WTC11 (cell line): ENCODE measurements around the gene TMTC1. TPM values are rescaled to one million over a fixed set of nuclear protein-coding genes. Genes with fewer than 3 reads are reported as not detected.

ENCODE experiments used
- ATAC-seq: fragments of 200-7000 bp; cut with Tn5 transposase; 2 replicates; pipeline ENCODE4 v1.10.0; 2021; ENCODE audit warnings: mild to moderate bottlenecking, moderate library complexity
- CTCF ChIA-PET: fragments of 300-600 bp; sonication (Branson Sonifier 250); formaldehyde crosslinking; loops from one replicate; lab custom pipeline; 2021; ENCODE audit warnings: antibody characterized with exemption; lab: Charles Lee
- POLR2A ChIA-PET: fragments of 350-600 bp; sonication (Branson Sonifier 250); formaldehyde crosslinking; loops from one replicate; lab custom pipeline; 2021; ENCODE audit warnings: antibody characterized with exemption; lab: Charles Lee
- DNase-seq: peaks from one replicate; pipeline ENCODE4 v3.0.0; 2021; ENCODE audit warnings: low spot score
- H3K27ac Mint-ChIP-seq: 2 replicates; pipeline ENCODE4 v1.8.0; 2021; ENCODE audit warnings: mixed read lengths
- H3K27me3 Mint-ChIP-seq: 2 replicates; pipeline ENCODE4 v1.8.0; 2021; ENCODE audit warnings: low read depth, mild to moderate bottlenecking, moderate library complexity, mixed read lengths
- H3K36me3 Mint-ChIP-seq: 2 replicates; pipeline ENCODE4 v1.8.0; 2021; ENCODE audit warnings: mixed read lengths
- H3K4me1 Mint-ChIP-seq: 2 replicates; pipeline ENCODE4 v1.8.0; 2022; ENCODE audit warnings: mixed read lengths
- H3K4me3 Mint-ChIP-seq: 2 replicates; pipeline ENCODE4 v1.8.0; 2021; ENCODE audit warnings: mild to moderate bottlenecking, moderate library complexity, mixed read lengths
- H3K9me3 Mint-ChIP-seq: 2 replicates; pipeline ENCODE4 v1.8.0; 2021; ENCODE audit warnings: mixed read lengths
- AFF4 ChIP-seq: sonication (generic); formaldehyde crosslinking; IDR thresholded peaks from 2 replicates; pipeline ENCODE4 v1.8.1; 2023; ENCODE audit warnings: mild to moderate bottlenecking, missing genetic modification reagents, borderline replicate concordance
- ARID4B ChIP-seq: sonication (generic); formaldehyde crosslinking; IDR thresholded peaks from 2 replicates; pipeline ENCODE4 v1.8.0; 2023; ENCODE audit warnings: missing genetic modification reagents, mild to moderate bottlenecking, borderline replicate concordance
- CREB1 ChIP-seq: sonication (generic); formaldehyde crosslinking; IDR thresholded peaks from 2 replicates; pipeline ENCODE4 v1.8.0; 2023; ENCODE audit warnings: mild to moderate bottlenecking, missing genetic modification reagents
- ERG ChIP-seq: fragments of 250-450 bp; sonication (Bioruptor Pico); IDR thresholded peaks from 2 replicates; pipeline ENCODE4 v1.8.0; 2021; ENCODE audit warnings: mild to moderate bottlenecking
- ETV6 ChIP-seq: sonication (generic); formaldehyde crosslinking; IDR thresholded peaks from 2 replicates; pipeline ENCODE4 v1.8.1; 2022; ENCODE audit warnings: mild to moderate bottlenecking, missing genetic modification reagents
- GABPB1 ChIP-seq: sonication (generic); formaldehyde crosslinking; IDR thresholded peaks from 2 replicates; pipeline ENCODE4 v1.8.1; 2023; ENCODE audit warnings: mild to moderate bottlenecking, missing genetic modification reagents
- HMGXB4 ChIP-seq: sonication (generic); formaldehyde crosslinking; IDR thresholded peaks from 2 replicates; pipeline ENCODE4 v1.8.1; 2023; ENCODE audit warnings: mild to moderate bottlenecking, moderate library complexity, missing genetic modification reagents
- JAZF1 ChIP-seq: fragments of 250-450 bp; sonication (Bioruptor Pico); IDR thresholded peaks from 2 replicates; pipeline ENCODE4 v1.9.0; 2021; ENCODE audit warnings: moderate library complexity, mild to moderate bottlenecking, inconsistent platforms
- NFE2L1 ChIP-seq: sonication (generic); formaldehyde crosslinking; IDR thresholded peaks from 2 replicates; pipeline ENCODE4 v1.8.1; 2023; ENCODE audit warnings: missing genetic modification reagents
- PREB ChIP-seq: sonication (generic); formaldehyde crosslinking; IDR thresholded peaks from 2 replicates; pipeline ENCODE4 v1.8.1; 2022; ENCODE audit warnings: mild to moderate bottlenecking, missing genetic modification reagents, moderate library complexity, borderline replicate concordance
- TP53 ChIP-seq: sonication (generic); formaldehyde crosslinking; IDR thresholded peaks from 2 replicates; pipeline ENCODE4 v1.8.1; 2023; ENCODE audit warnings: mild to moderate bottlenecking, missing genetic modification reagents
- ZBTB43 ChIP-seq: sonication (generic); formaldehyde crosslinking; IDR thresholded peaks from 2 replicates; pipeline ENCODE4 v1.8.1; 2023; ENCODE audit warnings: mild to moderate bottlenecking, missing genetic modification reagents
- ZMAT4 ChIP-seq: fragments of 250-450 bp; sonication (Bioruptor Pico); IDR thresholded peaks from 2 replicates; pipeline ENCODE4 v1.9.0; 2021; ENCODE audit warnings: mild to moderate bottlenecking
- ZNF263 ChIP-seq: sonication (generic); formaldehyde crosslinking; IDR thresholded peaks from 2 replicates; pipeline ENCODE4 v1.8.1; 2022; ENCODE audit warnings: low read depth, mild to moderate bottlenecking, moderate library complexity, missing genetic modification reagents
- ZNF281 ChIP-seq: sonication (generic); formaldehyde crosslinking; IDR thresholded peaks from 2 replicates; pipeline ENCODE4 v1.8.0; 2023; ENCODE audit warnings: mild to moderate bottlenecking, missing genetic modification reagents
- total RNA-seq: library from RNA; stranded (reverse); gene quantifications from 3 replicates; pipeline ENCODE4 v1.2.3, GENCODE V29; 2021

Gene TMTC1
- total RNA-seq, 1 experiment from 2014 or later: 17.3 TPM

GRCh38 chr12:29563636-29564035 is 220.1 kb downstream of the TMTC1 start (continued):
- no peak for TF ChIP-seq PREB (CRISPR knock-in tag)
- TF ChIP-seq ZBTB43 (CRISPR knock-in tag): no peak
- TF ChIP-seq JAZF1: no peak
- TF ChIP-seq NFE2L1 (CRISPR knock-in tag): no peak
- no peak for TF ChIP-seq CREB1 (CRISPR knock-in tag)
- TF ChIP-seq HMGXB4 (CRISPR knock-in tag): no peak

- TF ChIP-seq ZNF263 (CRISPR knock-in tag): no peak
- no peak for TF ChIP-seq ARID4B
- no peak for TF ChIP-seq TP53 (CRISPR knock-in tag)
- H3K4me1 Mint-ChIP-seq: peaks cover 55% of the 10 kb centered on the region
- H3K27ac Mint-ChIP-seq: no peak overlapping the region
- ChIA-PET POLR2A (no interaction called here), CTCF (no interaction called here)
- peaks cover 23% of the 10 kb centered on the region for H3K36me3 Mint-ChIP-seq
- ATAC-seq (no peak), DNase-seq (no peak)
- H3K9me3 Mint-ChIP-seq: peaks cover 21% of the 10 kb centered on the region
- peaks cover 9% of the 10 kb centered on the region; the same call in 1 of the 2 replicates for H3K27me3 Mint-ChIP-seq
- H3K4me3 Mint-ChIP-seq: no peak overlapping the region
Observed at GRCh38 chr12:29563071-29563470, 220.7 kb downstream of the TMTC1 start.

GRCh38 chr12:29562110-29562804 is 221.5 kb downstream of the TMTC1 start:
- H3K9me3 Mint-ChIP-seq: peaks cover 21% of the 10 kb centered on the region
- CTCF ChIA-PET: no interaction called here
- POLR2A ChIA-PET: no interaction called here
- peaks cover 23% of the 10 kb centered on the region for H3K36me3 Mint-ChIP-seq
- peak; percentile 55; the same call in 1 of the 2 replicates for ATAC-seq
- H3K27me3 Mint-ChIP-seq: peaks cover 9% of the 10 kb centered on the region; the same call in 1 of the 2 replicates
- H3K4me3 Mint-ChIP-seq: no peak overlapping the region
- DNase-seq: no peak
- peaks cover 53% of the 10 kb centered on the region for H3K4me1 Mint-ChIP-seq
- H3K27ac Mint-ChIP-seq: no peak overlapping the region; the same call in 1 of the 2 replicates
- TF ChIP-seq ERG (CRISPR knock-in tag): no peak
- TF ChIP-seq AFF4 (CRISPR knock-in tag): no peak
- no peak for TF ChIP-seq ZNF281 (CRISPR knock-in tag)
- no peak for TF ChIP-seq ETV6
- TF ChIP-seq ZMAT4 (CRISPR knock-in tag): no peak
- no peak for TF ChIP-seq GABPB1
